22Rv1 (cell line): Measurements from ENCODE around the gene NEU4.

Experiments
- ZFX ChIP-seq: fragments of 450-650 bp; IDR thresholded peaks from 2 replicates; pipeline ENCODE4 v1.6.1; 2017; ENCODE audit warnings: antibody characterized with exemption, borderline replicate concordance
- TF ChIP-seq, protein P1 (sequence below): fragments of 450-650 bp; IDR thresholded peaks from 2 replicates; pipeline ENCODE4 v1.5.1; 2017; ENCODE audit warnings: mild to moderate bottlenecking

DNA sequence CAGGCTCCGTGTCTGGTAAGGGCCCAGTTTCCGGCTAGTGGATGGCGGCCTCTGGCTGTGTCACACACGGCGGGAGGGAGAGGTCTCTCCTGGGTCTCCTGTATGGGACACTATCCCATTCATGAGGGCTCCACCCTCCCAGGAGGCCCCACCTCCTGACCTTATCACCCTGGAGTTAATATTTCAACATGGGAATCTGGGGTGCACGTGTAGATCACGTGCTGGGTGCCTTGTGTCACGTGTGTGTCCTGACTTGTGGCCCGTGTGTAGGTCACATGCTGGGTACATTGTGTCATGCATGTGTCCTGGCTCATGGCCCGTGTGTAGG lies 9.9 kb downstream of the NEU4 start:
- TF ChIP-seq, protein P1, sequence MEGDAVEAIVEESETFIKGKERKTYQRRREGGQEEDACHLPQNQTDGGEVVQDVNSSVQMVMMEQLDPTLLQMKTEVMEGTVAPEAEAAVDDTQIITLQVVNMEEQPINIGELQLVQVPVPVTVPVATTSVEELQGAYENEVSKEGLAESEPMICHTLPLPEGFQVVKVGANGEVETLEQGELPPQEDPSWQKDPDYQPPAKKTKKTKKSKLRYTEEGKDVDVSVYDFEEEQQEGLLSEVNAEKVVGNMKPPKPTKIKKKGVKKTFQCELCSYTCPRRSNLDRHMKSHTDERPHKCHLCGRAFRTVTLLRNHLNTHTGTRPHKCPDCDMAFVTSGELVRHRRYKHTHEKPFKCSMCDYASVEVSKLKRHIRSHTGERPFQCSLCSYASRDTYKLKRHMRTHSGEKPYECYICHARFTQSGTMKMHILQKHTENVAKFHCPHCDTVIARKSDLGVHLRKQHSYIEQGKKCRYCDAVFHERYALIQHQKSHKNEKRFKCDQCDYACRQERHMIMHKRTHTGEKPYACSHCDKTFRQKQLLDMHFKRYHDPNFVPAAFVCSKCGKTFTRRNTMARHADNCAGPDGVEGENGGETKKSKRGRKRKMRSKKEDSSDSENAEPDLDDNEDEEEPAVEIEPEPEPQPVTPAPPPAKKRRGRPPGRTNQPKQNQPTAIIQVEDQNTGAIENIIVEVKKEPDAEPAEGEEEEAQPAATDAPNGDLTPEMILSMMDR, result no peak
- no peak for TF ChIP-seq ZFX
